ENCODE results near the gene ACR.

GRCh38 chr22:50701428-50702154, 36.4 kb upstream of the ACR start:
- TF ChIP-seq CTCF (IDR thresholded peaks at IDR 0.05) (no peak), POLR2A (IDR thresholded peaks at IDR 0.05) (no peak)
